HG02981 (cell line): ENCODE results near the gene PRAC1.

Experiments
- ATAC-seq: cut with Tn5 transposase; IDR thresholded peaks from one replicate; pipeline ENCODE4 v1.9.1; 2021; ENCODE audit warnings: mild to moderate bottlenecking, moderate library complexity; ENCODE audit not compliant: unreplicated experiment

PRAC1 gene

GRCh38 chr17:48722201-48722907 is at the start of gene PRAC1:
PRAC1 (minus strand) TSS chr17:48722518; CDS start chr17:48722392, 126 bp downstream.
- ATAC-seq: no peak

- ATAC-seq: no peak
Measured at GRCh38 chr17:48770954-48771353, 48.6 kb upstream of the PRAC1 start.

GRCh38 chr17:48769009-48769675 is 46.8 kb upstream of the PRAC1 start:
- no peak for ATAC-seq

GRCh38 chr17:48767263-48767774 is 45.0 kb upstream of the PRAC1 start:
- ATAC-seq: no peak

GRCh38 chr17:48761114-48761513 is 38.8 kb upstream of the PRAC1 start:
- no peak for ATAC-seq

- ATAC-seq: no peak
Measured at GRCh38 chr17:48760411-48760810, 38.1 kb upstream of the PRAC1 start.

GRCh38 chr17:48759288-48759687 is 37.0 kb upstream of the PRAC1 start:
- no peak for ATAC-seq

- ATAC-seq: no peak
Measured at GRCh38 chr17:48757524-48757961, 35.2 kb upstream of the PRAC1 start.

GRCh38 chr17:48756830-48757251 is 34.5 kb upstream of the PRAC1 start:
- ATAC-seq: no peak

- ATAC-seq: no peak
Measured at GRCh38 chr17:48755356-48755755, 33.0 kb upstream of the PRAC1 start.

- no peak for ATAC-seq
Measured at GRCh38 chr17:48754500-48755261, 32.4 kb upstream of the PRAC1 start.

- no peak for ATAC-seq
Measured at GRCh38 chr17:48753794-48754499, 31.6 kb upstream of the PRAC1 start.

GRCh38 chr17:48752399-48753288 is 30.3 kb upstream of the PRAC1 start:
- no peak for ATAC-seq

- no peak for ATAC-seq
Measured at GRCh38 chr17:48751733-48752398, 29.5 kb upstream of the PRAC1 start.

- no peak for ATAC-seq
Measured at GRCh38 chr17:48751172-48751571, 28.9 kb upstream of the PRAC1 start.

- ATAC-seq: no peak
Measured at GRCh38 chr17:48749621-48750553, 27.6 kb upstream of the PRAC1 start.

GRCh38 chr17:48748718-48749566 is 26.6 kb upstream of the PRAC1 start:
- ATAC-seq: no peak
